HG03442 (cell line): Measurements from ENCODE around the gene FABP3.
"Not testable (repeated sequence)": the region's sequence is repeated elsewhere in the genome, so short reads cannot be mapped to it uniquely, and the experiment has no call there.

Experiments used
- ATAC-seq: cut with Tn5 transposase; IDR thresholded peaks from one replicate; pipeline ENCODE4 v1.9.1; 2021; ENCODE audit warnings: mild to moderate bottlenecking, moderate library complexity; ENCODE audit not compliant: unreplicated experiment

The FABP3 gene

DNA sequence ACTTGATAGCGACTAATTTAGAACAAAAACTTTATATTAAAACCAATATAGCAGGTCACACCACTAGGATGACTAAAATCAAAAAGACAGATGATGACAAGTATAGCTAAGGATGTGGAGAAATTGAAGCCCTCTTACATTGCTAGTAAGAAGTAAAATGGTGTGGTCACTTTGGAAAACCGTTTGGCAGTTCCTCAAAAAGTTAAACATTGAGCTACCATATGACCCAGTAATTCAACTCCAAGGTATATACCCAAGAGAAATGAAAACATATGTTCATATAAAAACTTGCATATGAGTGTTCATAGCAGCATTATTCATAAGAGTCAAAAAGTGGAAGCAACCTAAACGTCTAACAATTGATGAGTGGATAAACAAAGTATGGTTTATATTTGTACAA lies 27.1 kb upstream of the FABP3 start:
- no peak for ATAC-seq

DNA sequence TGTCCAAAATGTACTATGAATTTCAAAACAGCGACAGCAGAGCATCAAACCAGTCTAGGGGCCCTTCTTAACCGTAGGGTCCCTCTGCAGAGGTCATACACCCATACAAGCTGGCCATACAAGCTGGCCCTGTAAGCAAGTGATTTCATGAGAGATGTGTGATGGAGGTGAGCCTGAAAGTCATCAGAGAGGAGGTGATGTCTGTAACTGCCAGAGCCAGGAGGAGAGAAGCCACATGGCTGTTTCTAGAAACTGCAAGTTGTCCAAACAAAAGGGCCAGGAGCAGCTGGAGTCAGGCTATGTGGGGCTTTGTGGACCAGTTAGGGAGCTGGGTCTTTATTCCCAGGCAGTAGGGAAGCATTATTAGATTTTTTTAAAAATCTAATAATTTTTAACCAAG lies 25.4 kb upstream of the FABP3 start:
- no peak for ATAC-seq

DNA sequence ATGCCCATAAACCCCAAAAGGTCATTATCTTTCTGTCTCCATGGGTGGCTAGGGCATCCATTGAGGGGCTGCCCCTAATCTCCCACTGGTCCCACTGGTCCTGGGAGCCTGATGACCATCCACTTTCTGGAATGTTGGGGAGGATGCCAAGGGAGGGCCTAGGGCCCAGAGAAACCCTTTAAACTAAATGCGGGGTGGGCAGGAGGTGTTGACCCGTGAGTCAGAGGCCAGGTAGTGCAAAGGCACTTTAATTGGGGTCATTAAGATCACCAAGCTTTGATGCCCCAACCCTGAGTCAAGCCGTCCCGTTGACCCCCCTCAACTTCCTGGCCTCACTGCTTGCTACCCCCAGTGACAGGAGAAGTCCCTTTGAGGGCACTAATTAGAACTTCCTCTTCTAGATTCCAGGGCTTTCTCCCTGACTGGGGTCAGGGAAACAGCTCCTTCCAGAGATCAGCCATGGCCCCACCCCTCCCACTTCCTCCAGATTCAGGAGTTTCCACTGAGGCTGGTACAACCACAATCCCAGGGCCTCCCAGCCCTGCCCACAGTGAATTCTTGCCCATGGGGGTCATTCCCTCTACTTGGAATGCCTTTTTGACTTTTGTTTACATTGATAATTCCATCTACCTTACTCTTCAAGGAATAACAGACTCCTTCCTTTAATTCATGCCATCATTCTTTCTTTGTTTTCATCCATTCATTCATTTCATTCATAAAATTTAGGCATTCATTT lies 24.7 kb upstream of the FABP3 start:
- ATAC-seq, result no peak

DNA sequence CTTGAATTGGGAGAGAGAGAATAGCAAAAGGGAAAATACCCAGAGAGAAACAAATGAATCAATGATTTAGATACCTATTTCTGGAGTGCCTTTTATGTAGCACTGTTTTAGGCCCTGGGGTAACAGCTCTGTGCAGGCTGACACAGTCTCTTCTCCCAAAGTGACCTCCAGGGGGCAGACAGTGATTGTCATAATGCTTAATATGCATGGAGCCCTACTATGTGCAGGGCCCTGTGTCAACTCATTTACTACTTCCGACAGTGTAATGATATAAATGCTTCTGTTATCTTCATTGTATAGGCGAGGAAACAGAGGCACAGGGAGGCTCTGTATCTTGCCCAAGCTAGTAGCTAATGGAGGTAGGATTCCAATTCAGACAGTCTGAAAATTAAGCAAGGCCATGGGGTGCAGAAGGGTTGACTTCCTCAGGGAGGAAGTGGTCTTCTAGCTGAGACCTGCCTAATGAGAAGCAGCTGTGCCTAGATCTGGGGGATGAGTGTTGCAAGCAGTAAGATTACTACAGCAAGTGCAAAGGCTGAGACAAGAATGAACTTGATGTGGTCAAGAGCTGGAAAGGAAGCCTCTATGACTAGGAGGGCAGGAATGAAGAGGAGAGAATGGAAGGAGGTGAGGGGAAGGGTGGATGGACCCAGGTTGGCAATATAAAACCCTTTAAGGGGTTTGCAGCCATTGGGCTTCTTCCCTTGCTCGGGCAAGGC lies 23.9 kb upstream of the FABP3 start:
- ATAC-seq, result no peak

DNA sequence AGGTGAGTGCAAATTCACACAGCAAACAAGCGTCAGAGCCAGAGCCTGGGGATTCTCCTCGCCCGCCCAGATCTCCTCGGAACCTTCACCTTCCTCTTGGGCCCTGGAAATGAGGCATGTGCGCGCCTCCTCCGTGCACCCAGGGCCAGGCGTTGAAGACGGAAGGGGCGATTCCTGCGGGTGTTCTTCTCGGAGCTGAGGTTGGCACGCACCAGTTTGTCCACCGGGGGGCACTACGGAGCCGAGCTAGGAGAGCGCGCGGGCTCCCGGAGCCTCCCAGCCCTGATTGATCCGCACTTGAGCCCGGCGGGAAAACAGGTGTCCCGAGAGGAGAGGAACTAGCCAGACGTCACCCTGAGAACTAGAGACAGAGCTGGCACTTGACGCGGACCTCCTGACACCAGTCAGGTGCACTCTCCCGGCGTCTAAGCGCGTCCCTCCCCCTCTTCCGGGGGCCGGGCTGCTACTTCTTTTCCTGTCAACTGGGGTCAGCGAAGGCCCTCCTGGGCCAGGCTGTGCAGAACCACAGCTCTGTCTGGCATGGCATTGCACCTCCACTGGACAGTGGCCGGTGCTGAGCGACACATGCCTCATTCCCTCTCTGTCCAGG lies 21.8 kb upstream of the FABP3 start:
- peak; percentile 73 for ATAC-seq

DNA sequence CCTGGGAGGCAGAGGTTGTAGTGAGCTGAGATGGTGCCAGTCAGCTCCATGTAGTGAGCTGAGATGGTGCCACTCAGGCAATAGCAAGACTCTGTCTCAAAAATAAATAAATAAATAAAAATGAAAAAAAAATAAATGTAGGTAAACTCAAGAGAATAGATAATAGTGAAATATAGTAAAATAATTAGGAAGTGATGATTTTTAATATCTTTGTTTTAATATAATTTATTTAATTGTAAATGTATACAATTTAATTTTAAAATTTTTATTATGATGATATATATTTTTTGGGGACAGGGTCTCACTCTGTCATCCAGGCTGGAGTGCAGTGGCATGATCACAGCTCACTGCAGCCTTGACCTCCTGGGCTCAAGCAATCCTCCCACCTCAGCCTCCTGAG lies 20.6 kb upstream of the FABP3 start:
- ATAC-seq, result no peak

DNA sequence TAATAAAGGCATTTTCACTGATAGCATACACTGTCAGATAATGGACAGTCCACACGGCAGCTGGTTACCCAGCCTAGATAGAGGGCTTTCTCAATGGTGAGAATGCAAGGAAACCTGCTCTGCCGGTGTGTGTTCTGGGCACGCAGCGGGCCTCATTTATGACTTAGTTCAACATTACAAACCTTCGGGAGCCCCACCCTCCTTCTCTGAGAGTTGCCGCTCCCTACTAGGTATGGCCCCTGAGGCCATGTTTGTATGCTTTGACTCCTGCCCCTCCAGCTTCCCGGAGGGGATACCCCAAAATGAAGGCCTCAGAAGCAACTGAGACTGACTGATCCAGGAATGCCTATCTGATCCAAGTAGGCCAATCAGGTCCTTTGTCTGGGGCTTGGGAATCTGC lies 17.2 kb upstream of the FABP3 start:
- ATAC-seq, result no peak

DNA sequence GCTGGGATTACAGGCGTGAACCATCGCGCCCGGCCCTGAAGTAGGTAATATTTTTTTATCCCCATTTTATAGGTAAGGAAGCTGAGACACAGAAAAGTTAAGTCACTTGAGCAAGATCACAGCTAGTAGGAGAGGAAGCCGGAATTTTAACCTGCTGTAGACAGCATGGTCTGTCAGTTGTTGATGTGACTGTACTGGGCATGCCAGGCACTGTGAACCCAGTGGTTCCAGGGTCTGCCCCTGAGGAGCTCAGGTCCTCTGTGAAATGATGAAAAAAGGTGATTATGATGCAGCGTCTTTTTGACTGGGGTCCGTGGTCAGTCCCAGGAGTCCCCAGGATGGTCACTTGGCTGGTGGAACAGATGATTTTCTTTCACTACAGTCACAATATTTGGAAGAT lies 16.7 kb upstream of the FABP3 start:
- no peak for ATAC-seq

DNA sequence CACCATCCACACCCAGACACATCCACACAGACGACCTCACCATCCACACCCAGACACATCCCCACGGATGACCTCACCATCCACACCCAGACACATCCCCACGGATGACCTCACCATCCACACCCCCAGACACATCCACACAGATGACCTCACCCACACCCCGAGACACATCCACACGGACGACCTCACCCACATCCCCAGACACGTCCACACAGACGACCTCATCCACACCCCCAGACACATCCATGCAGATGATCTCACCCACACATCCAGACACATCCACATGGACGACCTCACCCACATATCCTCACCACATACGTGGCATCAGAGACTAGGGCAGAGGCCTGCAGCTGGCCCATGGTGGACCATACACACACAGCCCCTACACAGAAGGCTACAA lies 14.7 kb upstream of the FABP3 start:
- no peak for ATAC-seq

DNA sequence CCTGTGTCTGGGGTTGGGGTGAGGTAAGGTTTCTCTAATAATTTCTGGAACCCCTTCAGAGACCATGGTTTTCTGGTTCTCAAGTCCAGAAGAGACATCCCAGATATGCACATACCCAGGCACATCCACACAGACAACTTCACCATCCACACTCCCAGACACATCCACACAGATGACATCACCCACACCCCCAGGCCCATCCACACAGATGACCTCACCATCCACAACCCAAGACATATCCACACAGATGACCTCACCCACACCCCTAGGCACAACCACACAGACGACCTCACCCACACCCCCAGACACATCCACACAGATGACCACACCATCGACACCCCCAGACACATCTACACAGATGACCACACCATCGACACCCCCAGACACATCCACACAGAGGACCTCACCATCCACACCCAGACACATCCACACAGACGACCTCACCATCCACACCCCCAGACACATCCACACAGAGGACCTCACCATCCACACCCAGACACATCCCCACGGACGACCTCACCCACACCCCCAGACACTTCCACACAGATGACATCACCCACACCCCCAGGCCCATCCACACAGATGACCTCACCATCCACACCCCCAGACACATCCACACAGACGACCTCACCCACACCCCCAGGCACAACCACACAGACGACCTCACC lies 13.8 kb upstream of the FABP3 start:
- ATAC-seq, result not testable (repeated sequence)

DNA sequence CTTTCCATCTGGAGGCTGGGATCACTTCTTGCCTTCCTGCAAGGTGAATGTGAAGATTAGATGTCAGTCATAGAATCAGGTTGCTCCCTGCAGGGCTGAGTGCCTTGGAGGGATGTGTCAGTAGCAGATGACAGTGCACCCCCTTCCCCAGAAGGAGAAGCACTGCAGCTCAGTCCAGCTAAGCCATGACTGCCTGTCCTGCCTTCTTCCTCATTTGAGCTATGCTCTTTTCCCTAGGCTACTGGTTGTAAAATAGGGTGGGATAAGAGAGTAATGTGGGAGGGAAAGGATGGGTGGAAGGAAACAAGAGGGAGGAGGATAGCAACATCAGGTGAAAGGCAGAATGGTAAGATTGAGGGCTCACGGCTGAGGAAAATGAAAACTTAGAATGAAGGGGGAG lies 11.1 kb upstream of the FABP3 start:
- ATAC-seq, result no peak

DNA sequence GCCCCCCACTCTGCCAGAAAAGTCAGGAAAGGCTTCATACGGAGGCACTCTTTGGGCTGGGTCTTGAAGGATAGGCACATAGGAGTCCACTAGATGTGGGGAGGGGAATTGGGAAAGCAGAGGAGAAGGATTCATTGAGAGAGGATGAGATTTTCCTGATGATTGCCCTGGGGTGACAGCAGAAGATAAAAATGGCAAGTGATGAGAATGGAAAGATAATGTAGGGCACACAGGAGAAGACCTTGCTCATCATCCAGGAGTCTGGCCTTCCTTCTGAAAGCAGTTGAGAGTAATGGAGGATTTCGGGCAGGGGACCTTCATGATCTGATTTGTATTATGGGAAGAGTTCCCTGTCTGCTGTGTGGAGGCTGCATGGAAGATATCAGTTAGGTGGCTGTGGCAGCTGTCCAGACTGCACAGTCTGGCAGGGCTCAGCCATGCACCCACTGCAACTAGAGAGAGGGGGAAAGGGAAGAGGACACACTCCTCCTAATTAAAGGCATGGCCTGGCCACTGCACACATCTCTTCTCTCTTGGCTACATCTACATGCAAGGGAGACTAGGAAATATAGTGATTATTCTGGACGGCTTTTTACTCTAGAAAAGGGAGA lies 9.6 kb upstream of the FABP3 start:
- no peak for ATAC-seq

DNA sequence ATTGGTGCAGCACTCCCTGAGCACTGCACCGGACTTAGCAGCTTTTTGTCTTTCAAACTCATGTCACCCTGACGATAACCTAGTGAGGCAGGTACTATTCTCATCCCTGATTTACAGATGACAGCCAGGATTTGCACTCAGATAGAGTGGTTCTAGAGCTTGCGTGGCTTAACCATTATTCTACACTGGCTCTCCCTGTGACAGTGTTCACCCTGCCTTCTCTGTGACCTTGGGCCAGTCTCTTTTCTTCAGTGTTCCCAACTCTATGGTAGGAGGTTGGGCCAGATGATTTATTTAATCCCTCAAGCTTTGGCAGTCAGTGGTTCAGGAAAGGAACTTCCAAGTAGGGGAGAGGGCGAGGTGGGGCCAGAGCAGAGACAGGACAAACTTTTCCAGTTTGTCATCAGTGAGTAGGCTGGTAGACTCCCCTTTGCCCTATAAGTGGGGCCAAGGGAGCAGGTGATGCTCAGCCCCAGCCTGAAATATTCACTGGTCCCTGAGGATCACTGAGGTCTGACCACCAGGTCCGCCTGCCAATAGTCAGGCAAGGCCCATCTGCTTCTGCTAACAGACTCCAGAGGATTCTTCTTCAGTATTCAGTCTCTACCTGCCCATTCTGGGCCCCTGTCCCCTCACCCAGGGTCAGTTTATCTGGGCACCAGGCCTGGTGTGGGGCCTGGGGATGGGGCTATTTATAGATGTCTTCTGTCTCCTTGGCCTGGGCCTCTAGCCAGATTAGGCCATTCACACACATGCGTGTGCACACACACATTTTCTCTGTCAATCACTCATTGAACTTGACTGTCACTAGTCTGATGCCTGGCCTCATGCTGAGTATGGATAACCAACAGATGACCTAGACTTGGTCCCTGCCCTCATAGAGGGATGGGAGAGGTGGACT lies 8.8 kb upstream of the FABP3 start:
- ATAC-seq, result no peak

DNA sequence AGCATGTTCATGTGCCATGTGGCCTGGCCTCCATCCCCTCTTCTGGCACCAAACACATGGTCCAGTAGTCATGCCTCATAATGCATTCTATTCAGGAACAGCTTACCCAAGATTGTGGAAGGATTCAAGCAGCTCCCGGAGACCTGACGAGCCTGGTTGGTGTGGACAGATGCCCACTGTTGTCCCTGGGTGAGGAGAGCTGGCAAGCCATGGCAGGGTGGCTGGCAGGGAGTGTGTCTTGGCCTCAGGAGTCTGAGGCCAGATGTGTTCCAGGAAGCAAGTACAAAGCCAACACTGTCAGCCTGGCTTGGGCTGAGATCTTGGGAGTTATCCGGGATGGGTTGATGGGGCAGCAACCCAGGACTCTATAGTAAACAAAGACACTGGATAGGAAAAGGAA lies 7.3 kb upstream of the FABP3 start:
- ATAC-seq, result no peak

DNA sequence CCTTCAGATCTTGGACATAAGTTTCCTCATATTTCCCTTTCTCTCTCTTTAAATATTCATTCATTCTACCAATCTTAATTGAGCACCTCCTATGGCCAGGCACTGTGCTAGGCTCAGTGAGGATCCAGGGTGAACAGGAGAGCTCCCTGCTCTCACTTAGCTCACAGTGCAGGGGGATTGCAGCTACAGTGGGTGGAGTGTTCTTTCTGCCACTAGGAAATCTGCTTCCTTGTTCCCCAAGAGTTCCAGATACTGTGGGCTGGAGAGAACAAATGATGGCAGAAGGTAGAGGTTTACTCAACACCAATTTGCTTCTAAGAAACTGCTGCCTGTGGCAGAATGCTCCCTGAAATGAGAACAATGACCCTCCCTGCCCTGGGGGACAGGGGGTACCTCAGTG lies 5.1 kb upstream of the FABP3 start:
- ATAC-seq, result no peak

DNA sequence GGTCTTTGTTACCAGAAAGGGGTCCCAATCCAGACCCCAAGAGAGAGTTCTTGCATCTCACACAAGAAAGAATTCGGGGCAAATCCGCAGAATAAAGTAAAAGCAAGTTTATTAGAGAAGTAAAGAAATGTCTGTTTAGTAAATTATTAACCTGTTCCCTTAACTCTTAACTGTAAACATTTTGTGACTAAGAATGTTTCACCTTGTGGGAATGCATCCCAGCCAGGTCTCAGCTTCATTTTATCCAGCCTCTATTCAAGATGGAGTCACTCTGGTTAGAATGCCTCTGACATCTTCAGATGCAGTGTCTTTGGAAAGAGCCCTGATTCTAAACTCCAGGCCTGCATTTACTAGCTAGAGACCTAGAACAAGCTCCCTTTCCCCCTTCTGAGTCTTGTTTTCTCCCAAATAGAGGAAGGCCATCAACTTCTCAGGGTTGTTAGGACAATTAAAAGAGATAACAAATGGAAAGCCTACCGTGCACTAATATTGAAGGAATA lies 4.5 kb upstream of the FABP3 start:
- no peak for ATAC-seq

DNA sequence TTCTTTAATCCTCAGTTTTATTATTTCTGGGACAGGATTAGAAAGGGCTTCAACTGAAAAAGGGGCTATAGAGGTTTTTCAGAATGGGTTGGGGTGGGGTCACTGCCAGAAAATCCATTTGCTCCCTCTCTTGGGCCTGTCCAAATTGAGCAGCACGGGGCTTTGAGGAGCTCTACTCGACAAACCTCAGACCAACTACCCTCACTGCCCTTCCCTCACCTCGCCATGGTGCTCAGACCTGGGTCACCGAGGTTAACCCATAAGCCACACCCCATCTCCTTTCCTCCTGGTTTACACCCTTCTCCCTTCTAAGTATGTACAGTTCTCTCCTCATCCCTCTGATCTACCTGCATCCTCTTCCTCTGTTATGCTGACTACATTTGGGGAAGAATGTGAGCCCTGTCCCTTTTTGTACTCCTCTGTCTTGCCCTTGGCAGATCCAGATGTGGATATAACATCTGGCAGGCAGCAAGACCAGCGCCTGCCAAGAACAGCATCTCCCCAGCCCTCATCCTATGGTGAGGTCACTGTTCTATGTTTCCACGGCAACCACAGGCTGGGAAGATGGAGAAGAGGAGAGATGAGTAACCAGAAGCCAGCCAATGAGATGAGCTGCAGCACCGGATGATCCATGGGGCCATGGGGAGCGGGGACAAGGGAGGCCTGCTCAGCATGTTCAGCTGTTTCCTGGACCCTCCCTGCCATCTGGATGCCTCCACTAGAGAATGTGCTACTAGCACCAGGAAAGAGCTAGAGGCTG lies 3.7 kb upstream of the FABP3 start:
- ATAC-seq, result no peak

DNA sequence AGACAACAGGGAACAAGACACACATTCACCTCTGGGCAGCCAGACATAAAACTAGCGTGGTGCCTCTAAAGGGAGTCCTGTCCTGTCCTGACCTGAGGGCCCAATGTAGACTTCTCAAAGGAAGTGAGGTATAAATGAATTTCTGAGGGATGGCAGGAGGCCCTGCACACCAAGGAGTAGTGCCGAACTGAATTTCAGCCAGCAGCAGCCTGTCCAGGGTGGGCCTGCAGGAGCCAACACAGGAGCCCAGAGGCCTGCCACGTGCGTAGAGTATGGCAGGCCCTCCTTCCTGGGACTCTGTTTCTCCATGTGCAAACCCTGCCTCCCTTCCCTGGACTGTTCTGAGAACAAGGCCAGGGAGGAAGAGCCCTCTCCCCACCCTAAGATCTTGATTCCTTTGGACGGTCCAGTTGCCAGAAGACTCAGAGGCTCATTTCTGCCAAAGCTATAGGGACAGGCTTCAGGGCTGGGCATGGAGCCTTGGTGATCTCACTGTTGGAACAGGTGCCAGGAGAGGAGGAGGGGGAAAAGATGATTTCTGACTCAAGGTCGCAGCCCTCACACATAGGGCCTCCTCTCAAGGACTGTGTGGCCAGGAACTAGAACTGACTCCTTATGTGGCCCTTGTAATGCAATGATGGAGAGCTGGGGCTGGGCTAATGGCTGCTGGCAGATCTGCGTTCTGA lies 1.8 kb upstream of the FABP3 start:
- ATAC-seq, result no peak
